ENCODE results near the gene LIPC. TPM values are rescaled to one million over a fixed set of nuclear protein-coding genes. Genes with fewer than 3 reads are reported as not detected.

Gene LIPC
- total and polyA plus RNA-seq, 10 of the 15 experiments (the other 5 are each of a cell fraction or from before 2014, with no cell fraction given): 0.06 to 0.31 (median 0.16) TPM; not detected in 1

GRCh38 chr15:58497046-58497785 is 65.4 kb downstream of the LIPC start (continued):
- TF ChIP-seq, protein P1, sequence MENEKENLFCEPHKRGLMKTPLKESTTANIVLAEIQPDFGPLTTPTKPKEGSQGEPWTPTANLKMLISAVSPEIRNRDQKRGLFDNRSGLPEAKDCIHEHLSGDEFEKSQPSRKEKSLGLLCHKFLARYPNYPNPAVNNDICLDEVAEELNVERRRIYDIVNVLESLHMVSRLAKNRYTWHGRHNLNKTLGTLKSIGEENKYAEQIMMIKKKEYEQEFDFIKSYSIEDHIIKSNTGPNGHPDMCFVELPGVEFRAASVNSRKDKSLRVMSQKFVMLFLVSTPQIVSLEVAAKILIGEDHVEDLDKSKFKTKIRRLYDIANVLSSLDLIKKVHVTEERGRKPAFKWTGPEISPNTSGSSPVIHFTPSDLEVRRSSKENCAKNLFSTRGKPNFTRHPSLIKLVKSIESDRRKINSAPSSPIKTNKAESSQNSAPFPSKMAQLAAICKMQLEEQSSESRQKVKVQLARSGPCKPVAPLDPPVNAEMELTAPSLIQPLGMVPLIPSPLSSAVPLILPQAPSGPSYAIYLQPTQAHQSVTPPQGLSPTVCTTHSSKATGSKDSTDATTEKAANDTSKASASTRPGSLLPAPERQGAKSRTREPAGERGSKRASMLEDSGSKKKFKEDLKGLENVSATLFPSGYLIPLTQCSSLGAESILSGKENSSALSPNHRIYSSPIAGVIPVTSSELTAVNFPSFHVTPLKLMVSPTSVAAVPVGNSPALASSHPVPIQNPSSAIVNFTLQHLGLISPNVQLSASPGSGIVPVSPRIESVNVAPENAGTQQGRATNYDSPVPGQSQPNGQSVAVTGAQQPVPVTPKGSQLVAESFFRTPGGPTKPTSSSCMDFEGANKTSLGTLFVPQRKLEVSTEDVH (IDR thresholded peaks at IDR 0.05; ENCODE audit: low read depth, partially characterized antibody): no peak
- no peak for TF ChIP-seq SMAD1 (IDR thresholded peaks at IDR 0.05; ENCODE audit: low read depth, partially characterized antibody)

DNA sequence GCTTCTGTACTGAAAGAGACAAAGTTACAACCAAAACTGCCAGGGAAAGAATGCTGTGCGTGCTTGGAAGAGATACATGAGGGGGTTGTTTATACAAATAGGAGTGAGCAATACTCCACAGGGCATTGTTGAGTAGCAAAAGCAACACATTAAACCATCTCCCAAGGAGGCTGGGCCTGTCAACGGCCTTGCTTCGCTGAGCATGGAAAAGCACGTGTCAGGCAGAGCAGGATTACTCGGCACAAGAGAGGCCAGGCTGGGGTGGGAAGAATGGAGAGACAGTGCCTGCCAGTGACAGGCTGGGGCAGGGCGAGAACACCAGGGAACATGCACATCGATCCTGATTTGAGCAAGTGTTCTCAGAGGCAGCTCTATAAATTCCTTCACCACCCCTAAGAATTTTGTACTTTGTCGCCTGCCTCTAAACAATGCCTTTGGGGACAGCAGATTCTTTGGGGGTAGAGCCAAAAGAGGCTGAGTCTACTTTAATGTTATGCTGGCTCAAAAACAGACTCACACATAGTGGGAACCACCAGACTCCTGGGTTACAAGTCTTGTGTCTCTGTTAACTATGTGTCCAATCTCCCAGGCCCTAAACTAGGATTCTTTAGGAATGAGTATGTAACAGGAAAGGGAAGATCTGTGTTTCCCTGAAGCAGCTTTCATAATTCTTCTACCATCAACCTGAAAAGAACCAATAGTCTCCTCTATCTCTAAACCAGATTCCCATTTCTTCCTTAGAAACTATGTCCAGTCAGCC is 67.2 kb downstream of the LIPC start:
- no peak for DNase-seq (ENCODE audit: low read depth, low spot score)
- BruUV-seq (replicated peaks): no TSS peak
- no peaks in the 10 kb centered on the region for H3K36me3 ChIP-seq (ENCODE audit: control insufficient read depth in 2 of 2, insufficient read depth in 2 of 2, low read length in 1 of 2)
- ChIA-PET CTCF (no interaction called here), POLR2A (interaction anchor here (0.7 to 1.5 kb wide), 2 partner anchors 12 to 22 kb away, joined by 3 to 4 read pairs; no protein-coding TSS in a partner anchor), RAD21 (ENCODE audit: unreplicated experiment) (no interaction called here), SMC1A (ENCODE audit: uncharacterized antibody, unreplicated experiment) (interaction anchor here (1.1 to 1.3 kb wide), 2 partner anchors 8 to 18 kb away, joined by 3 read pairs; no protein-coding TSS in a partner anchor)
- no peak for FAIRE-seq
- H3K27me3 ChIP-seq (replicated peaks in 1 of 2; ENCODE audit: control insufficient read depth in 2 of 2, insufficient read depth in 2 of 2, low read length in 1 of 2): no peaks in the 10 kb centered on the region
- no peaks in the 10 kb centered on the region for H4K20me1 ChIP-seq (ENCODE audit: control insufficient read depth, insufficient read depth)
- no peak overlapping the region for H3K4me2 ChIP-seq (ENCODE audit: control insufficient read depth, insufficient read depth)
- intact Hi-C loops (cut with micrococcal nuclease; ENCODE audit: unreplicated experiment): no loop called here
- H3K9me3 ChIP-seq (replicated peaks; ENCODE audit: control insufficient read depth, insufficient read depth, low read length): no peaks in the 10 kb centered on the region
- WGBS (ENCODE audit: insufficient coverage, insufficient replicate concordance, low lambda C conversion rate, missing lambda C conversion rate): 58% methylated on average over 8 of the region's 8 CpGs
- no peaks in the 10 kb centered on the region for H3K4me1 ChIP-seq (ENCODE audit: control insufficient read depth, insufficient read depth, low read length)
- H3K4me3 ChIP-seq: no peak overlapping the region
- H3K27ac ChIP-seq (ENCODE audit: control insufficient read depth, insufficient read depth): no peak overlapping the region
- H2AFZ ChIP-seq (ENCODE audit: control insufficient read depth, low read depth, low read length): no peak overlapping the region
- ATAC-seq: no peak
- H3K9ac ChIP-seq (ENCODE audit: control insufficient read depth, insufficient read depth, low read length): no peak overlapping the region
- no peaks in the 10 kb centered on the region for H3K79me2 ChIP-seq (ENCODE audit: control insufficient read depth, insufficient read depth, low read length)
- in situ Hi-C loops (cut with MboI): no loop called here
- no peak for TF ChIP-seq NFIC (IDR thresholded peaks at IDR 0.05; ENCODE audit: low read depth, low read length)
- TF ChIP-seq STAT3 (IDR thresholded peaks at IDR 0.05; ENCODE audit: low read depth, low read length): no peak
- TF ChIP-seq CBX3 (IDR thresholded peaks at IDR 0.05; ENCODE audit: borderline replicate concordance, low read depth): no peak
- no peak for TF ChIP-seq RB1 (IDR thresholded peaks at IDR 0.05; ENCODE audit: borderline replicate concordance)
- TF ChIP-seq, protein P2, sequence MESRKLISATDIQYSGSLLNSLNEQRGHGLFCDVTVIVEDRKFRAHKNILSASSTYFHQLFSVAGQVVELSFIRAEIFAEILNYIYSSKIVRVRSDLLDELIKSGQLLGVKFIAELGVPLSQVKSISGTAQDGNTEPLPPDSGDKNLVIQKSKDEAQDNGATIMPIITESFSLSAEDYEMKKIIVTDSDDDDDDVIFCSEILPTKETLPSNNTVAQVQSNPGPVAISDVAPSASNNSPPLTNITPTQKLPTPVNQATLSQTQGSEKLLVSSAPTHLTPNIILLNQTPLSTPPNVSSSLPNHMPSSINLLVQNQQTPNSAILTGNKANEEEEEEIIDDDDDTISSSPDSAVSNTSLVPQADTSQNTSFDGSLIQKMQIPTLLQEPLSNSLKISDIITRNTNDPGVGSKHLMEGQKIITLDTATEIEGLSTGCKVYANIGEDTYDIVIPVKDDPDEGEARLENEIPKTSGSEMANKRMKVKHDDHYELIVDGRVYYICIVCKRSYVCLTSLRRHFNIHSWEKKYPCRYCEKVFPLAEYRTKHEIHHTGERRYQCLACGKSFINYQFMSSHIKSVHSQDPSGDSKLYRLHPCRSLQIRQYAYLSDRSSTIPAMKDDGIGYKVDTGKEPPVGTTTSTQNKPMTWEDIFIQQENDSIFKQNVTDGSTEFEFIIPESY (IDR thresholded peaks at IDR 0.05): no peak
- TF ChIP-seq E2F4 (IDR thresholded peaks at IDR 0.05; ENCODE audit: low read depth, low read length): no peak
- TF ChIP-seq ZNF687 (IDR thresholded peaks at IDR 0.05): no peak
- TF ChIP-seq POU2F2 (IDR thresholded peaks at IDR 0.05; ENCODE audit: borderline replicate concordance, low read depth, low read length): no peak

All from GM12878 (cell line).